GM21367 (cell line): ENCODE data around the gene WDFY4.

Source experiments
- ATAC-seq: cut with Tn5 transposase; IDR thresholded peaks from one replicate; pipeline ENCODE4 v1.9.1; 2021; ENCODE audit not compliant: unreplicated experiment

Gene WDFY4

DNA sequence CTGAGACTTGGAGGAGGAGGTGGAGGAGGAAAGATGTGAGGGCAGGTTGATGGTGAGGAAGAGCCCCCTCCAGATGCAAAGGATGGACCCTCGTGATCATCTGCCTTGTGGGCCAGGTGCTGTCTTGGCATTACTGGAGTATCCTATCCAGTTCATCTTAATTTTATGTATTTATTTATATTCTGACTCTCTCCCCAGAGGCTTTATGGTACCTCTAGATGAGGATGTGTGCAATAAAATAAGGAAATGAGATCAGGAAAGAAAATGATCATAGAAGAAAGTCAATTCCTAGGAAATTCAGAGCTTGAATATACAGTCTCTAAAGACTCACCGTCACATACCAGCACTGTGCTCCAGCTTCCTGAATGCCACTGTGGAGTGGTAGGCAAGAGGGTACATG lies 160.8 kb downstream of the WDFY4 start:
- ATAC-seq = no peak

- ATAC-seq = no peak
Observed at GRCh38 chr10:48847691-48848090, 163.0 kb downstream of the WDFY4 start.

DNA sequence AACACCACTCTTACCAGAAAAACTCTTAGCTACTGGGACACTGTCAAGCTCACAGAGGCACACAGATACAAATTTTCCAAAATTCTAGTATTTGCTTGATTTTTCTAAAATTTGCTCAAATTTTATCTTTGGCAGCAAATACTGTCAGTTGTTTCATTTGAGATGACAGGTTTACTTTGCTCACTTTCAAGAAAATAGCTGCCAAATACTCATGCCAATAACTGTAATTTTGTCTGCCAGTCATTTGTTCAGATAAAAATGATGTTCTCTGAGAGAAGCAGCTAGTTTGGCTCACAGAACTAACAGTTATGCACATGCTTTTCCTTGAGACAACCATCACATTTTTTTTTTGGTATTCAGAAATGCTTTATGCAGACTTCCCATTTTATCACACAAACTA lies 172.2 kb downstream of the WDFY4 start:
- ATAC-seq = no peak

DNA sequence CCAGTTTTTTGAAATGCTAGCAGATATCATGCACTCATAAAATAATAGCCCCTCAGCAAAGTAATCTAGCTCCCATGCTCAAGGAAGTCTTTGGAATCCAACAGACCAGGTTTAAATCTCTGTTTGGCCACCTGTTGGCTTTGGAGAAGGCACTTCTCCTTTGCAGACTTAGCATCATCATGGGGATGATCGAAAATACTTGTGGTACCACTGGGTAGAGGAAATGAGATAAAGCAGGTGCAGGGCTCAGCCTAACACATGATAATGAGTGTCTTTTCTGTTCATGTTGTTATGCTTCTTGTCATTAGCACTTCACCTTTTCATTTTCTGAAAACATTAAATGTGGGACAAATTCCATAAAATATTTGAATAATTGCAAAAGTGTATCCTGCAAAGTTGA lies 187.6 kb downstream of the WDFY4 start:
- ATAC-seq = no peak

DNA sequence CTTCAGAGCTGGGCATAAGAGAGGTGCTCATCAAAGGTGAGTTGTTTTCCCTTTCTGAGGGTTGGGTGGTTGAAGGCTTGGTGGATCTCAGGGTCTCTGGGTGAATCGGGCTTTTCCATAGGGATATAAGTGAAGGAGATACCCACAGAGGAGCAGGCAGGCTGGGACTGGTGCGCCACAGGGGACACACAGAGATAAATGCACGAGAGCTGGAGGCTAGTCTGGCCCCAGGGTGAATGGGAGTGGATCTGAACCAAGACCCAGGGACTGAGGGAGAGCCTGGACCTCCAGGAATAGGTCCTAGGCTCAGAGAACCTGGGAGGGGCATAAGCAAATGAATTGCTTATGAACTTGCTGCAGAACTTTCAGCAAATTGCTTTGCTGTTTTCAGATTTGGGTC lies 193.4 kb downstream of the WDFY4 start:
- no peak for ATAC-seq

GRCh38 chr10:48879451-48879850 lies 194.8 kb downstream of the WDFY4 start:
- ATAC-seq = no peak

DNA sequence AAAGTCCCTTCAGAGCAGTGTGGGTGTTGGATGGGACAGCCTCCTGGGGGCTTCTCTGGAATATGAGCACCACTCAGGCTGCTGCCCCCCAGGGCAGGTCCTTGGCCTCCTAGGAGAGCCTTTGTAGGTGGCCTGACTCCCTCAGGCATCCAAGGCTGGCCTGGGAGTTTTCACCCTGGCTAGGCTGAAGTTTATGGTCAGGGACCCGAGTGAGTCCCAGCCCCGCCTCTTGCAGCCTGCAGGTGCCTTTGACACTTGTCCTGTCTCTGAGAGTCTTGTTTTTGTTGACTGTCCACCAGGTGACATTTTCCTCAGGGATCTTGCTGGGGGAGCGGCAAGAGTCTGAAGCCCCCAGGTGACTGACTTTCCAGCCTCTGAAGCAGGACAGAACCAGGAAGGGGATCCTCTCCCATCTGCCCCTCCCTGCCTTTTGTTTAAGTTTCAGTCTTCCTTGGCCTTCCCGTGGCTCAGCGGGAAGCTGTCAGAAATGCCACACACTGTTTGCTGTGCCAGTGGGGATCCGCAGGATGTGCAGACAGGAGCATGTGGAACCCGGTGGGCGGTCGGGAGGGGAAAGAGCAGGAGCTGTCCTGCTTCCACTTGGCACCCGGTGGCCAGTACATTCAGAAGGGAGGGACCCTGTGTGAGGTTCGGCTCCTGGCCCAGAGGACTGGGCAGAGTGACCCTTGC lies 195.5 kb downstream of the WDFY4 start:
- no peak for ATAC-seq

DNA sequence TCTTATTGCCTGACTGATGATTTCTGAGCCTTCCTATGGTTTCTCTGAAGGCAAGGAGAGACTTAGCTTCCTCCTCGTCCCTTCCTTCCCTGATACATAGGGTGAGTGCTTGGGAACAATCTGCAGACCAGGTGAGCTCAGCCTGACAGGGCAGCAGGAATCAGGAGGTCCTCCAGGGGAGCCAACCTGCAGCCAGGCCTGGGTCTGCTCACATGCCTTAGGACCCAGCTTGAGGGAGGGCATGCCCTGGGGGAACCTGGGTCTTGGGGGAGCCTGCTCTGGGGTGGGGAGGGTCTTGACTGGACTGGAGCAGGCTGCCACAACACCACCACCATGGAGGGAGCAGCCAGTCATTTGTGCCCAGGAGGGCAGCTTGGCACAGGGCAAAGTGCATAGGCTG lies 197.3 kb downstream of the WDFY4 start:
- ATAC-seq = no peak

DNA sequence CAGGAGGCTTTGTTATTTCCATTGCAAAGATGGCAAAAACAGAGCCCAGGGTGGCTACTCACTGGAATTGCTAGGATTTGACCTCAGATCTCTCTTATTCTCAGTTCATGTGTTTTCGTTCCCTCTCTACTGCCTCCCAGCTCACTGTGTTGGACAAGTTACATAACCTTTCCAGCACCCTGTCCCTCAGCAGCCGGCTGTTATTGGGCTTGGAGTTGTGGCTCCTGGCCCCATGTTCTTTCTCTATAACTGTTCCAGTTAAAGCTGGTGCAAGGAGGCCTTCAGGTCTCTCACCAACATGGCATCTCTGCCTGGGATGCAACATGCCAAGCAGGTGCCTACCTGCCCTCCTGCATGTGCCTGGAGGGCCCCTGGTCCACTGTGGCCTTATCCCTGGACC lies 198.2 kb downstream of the WDFY4 start:
- no peak for ATAC-seq

- ATAC-seq = no peak
Observed at GRCh38 chr10:48883701-48884100, 199.0 kb downstream of the WDFY4 start.

GRCh38 chr10:48884179-48885045 lies 199.7 kb downstream of the WDFY4 start:
- ATAC-seq = no peak

GRCh38 chr10:48885376-48885775 lies 200.7 kb downstream of the WDFY4 start:
- no peak for ATAC-seq

GRCh38 chr10:48887982-48888381 lies 203.3 kb downstream of the WDFY4 start:
- ATAC-seq = no peak

- no peak for ATAC-seq
Observed at GRCh38 chr10:48890888-48891850, 206.5 kb downstream of the WDFY4 start.

- no peak for ATAC-seq
Observed at GRCh38 chr10:48894911-48895802, 210.5 kb downstream of the WDFY4 start.

DNA sequence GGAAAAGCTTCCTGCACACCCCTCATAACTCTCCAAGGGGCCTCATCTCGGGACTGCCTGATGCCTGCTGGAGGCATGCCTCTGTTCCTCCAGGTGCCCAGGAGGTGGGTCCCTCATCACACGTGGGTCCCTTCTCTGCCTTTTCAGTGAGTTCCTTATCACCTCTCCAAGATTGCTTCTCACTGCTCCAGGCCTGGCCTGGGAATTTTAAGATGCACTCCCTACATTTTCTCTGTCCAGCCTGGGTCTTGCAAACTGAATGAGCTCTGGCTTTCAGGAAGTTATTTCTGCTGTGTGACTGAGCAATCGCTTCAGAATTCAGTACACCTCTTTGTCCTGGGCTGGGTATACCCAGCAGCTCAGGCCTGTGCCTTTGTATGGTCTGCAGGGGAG lies 211.1 kb downstream of the WDFY4 start:
- no peak for ATAC-seq

GRCh38 chr10:48896756-48897440 lies 212.2 kb downstream of the WDFY4 start:
- ATAC-seq = no peak

DNA sequence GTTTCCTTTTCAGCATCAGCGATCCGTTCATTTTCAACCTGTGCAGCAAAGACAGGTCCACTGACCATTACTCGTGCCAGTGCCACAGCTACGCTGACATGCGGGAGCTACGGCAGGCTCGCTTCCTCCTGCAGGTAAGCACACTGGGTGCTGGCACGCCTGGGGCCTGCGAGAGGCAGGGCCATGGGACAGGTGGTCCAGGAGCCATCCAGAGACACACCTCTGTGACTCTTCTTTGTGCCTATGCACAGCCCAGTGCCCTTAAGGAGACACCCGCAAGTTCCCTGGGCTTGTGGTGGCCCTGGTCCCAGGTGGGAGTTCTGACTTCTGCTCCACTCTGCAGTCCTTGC lies 212.7 kb downstream of the WDFY4 start:
- ATAC-seq = no peak

DNA sequence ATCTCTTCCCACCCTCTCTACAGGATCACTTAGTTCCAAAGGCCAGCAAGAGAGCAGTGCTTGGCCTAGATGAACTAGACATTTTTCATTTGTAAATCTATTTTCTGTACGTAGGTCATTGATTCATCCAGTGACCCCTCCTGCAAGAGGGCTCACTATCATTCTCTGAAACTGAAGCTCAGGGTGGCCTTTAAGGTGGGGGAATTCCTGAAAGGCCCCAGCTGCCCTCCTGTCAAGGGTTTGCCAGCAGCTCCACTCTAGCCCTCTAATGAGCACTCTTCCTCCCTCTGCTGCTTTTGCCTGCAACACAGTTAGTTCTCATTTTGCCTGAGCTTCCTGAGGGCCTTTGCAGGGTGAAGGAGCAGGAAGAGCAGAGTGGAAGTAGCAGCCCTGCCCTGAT lies 213.8 kb downstream of the WDFY4 start:
- no peak for ATAC-seq

DNA sequence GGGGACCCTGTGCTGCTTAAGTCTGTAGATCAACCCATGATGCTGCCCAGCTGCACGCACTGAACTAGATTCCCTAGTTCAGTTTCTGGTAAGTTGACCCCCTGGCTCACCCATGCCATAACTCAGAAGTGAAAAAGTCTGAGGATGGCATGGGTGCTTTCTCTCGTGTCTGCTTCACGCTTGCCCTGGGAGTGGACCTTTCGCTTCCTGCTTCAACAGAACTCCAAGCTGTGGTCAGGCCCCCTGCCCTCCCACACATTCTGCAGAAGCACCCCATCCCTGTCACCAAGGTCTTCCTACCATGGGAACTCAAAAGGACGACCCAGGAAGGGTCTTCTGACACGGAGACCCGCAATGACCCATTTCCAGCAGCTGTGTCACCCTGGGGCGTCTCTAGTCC lies 215.1 kb downstream of the WDFY4 start:
- no peak for ATAC-seq
